PC-3 (cell line): ENCODE results near the gene NSRP1.

ENCODE experiments used
- CTCF ChIP-seq: fragments of 300-600 bp; sonication (generic); conservative IDR thresholded peaks from 2 replicates; pipeline ENCODE4 v1.5.1; 2017; ENCODE audit warnings: antibody characterized with exemption, low read depth, mild to moderate bottlenecking, low read length
- EZH2 ChIP-seq: fragments of 300-600 bp; sonication (generic); IDR thresholded peaks from one replicate; pipeline ENCODE4 v1.6.1; 2017; ENCODE audit warnings: antibody characterized with exemption, mild to moderate bottlenecking, low read length; ENCODE audit not compliant: unreplicated experiment

DNA sequence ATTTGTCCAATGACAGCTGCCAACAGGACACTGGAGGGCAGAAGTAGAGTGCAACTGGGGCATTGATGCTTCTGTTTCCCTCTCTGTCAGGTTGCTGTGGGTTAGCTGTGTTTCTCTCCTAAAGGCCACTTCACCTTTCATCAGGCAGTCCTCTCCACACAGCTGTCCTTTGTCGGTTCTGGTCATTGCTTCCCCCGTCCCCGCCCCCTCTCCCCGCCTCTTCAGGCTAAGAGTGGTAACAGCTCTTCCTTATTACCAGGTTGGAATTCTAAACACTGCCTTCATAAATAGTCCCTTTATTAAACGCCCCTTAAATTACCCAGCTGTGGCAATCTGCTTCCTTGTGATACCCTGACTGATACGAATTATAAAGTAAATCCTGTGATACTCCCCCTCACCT, 31.8 kb upstream of the NSRP1 start:
- TF ChIP-seq CTCF (no peak), EZH2 (no peak)
